AG04449 (cell line): ENCODE data around the gene CASS4.

ENCODE experiments used
- CTCF ChIA-PET: fragments of 350-600 bp; formaldehyde crosslinking; extraction: SDS; loops from one replicate; lab custom pipeline; 2021; ENCODE audit warnings: antibody characterized with exemption; lab: Yijun Ruan, JAX
- POLR2A ChIA-PET: fragments of 400-600, 350-600 bp; formaldehyde crosslinking; extraction: SDS; loops from one replicate; lab custom pipeline; 2020; ENCODE audit warnings: antibody characterized with exemption, inconsistent platforms; lab: Yijun Ruan, JAX
- DNase-seq: peaks from one replicate; pipeline ENCODE4 v3.0.0-alpha.2; 2010; ENCODE audit warnings: low read depth, low spot score
- H3K4me3 ChIP-seq: 2 replicates; pipeline ENCODE4 v1.5.1; 2011; ENCODE audit warnings: low read depth, mild to moderate bottlenecking, control low read depth, low read length
- TF ChIP-seq, protein P1 (sequence below): IDR thresholded peaks from one replicate; pipeline ENCODE4 v1.5.1; 2011; ENCODE audit warnings: mild to moderate bottlenecking, moderate library complexity, low read length, control low read depth, inconsistent platforms; ENCODE audit not compliant: insufficient read depth; ENCODE audit errors: missing control alignments

Gene CASS4

DNA sequence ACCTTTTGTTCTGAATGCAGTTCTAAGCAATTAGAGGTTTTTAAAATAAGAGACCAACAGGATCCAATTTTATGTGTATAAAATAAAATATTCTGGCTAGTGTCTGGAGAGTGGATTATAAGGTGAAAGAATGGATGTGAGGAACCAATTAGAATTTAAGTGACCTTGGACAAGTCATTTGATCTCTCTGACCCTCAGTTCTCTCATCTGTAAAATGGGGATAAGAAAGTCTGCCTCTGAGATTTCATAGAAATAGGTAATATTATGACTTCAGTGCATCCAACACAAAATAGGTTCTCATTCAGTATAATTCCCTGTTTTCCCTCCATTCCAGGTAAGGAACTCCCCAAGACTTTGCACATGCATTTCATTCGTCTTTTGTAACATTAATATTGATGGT, 18.9 kb downstream of the CASS4 start:
- no peak for DNase-seq
- H3K4me3 ChIP-seq = no peak overlapping the region
- ChIA-PET CTCF (no interaction called here), POLR2A (interaction anchor here (0.8 to 3.3 kb wide), 2 partner anchors 9 to 13 kb away, joined by 4 to 11 read pairs; no protein-coding TSS in a partner anchor)
- TF ChIP-seq, protein P1, sequence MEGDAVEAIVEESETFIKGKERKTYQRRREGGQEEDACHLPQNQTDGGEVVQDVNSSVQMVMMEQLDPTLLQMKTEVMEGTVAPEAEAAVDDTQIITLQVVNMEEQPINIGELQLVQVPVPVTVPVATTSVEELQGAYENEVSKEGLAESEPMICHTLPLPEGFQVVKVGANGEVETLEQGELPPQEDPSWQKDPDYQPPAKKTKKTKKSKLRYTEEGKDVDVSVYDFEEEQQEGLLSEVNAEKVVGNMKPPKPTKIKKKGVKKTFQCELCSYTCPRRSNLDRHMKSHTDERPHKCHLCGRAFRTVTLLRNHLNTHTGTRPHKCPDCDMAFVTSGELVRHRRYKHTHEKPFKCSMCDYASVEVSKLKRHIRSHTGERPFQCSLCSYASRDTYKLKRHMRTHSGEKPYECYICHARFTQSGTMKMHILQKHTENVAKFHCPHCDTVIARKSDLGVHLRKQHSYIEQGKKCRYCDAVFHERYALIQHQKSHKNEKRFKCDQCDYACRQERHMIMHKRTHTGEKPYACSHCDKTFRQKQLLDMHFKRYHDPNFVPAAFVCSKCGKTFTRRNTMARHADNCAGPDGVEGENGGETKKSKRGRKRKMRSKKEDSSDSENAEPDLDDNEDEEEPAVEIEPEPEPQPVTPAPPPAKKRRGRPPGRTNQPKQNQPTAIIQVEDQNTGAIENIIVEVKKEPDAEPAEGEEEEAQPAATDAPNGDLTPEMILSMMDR = no peak

DNA sequence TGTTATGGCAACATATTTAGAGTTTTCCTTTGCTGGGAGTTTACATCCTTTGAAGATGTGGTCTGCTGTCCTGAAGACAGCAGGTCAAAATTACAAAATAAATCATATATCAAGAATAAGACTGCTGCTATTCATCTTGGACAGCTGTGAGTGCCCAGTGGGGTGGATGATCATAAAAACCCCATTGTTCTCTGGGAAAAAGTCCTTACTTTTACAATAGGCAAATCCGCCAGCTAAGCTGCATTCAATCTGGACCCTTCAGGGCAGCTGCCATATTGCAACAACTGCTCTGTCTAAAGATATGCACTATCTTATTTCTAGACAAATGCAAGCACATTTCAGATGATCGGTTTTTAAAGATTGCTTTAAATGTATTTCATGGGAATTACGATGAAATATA, 19.4 kb downstream of the CASS4 start:
- ChIA-PET POLR2A (no interaction called here), CTCF (no interaction called here)
- TF ChIP-seq, protein P1 = no peak
- DNase-seq = no peak
- no peak overlapping the region for H3K4me3 ChIP-seq

DNA sequence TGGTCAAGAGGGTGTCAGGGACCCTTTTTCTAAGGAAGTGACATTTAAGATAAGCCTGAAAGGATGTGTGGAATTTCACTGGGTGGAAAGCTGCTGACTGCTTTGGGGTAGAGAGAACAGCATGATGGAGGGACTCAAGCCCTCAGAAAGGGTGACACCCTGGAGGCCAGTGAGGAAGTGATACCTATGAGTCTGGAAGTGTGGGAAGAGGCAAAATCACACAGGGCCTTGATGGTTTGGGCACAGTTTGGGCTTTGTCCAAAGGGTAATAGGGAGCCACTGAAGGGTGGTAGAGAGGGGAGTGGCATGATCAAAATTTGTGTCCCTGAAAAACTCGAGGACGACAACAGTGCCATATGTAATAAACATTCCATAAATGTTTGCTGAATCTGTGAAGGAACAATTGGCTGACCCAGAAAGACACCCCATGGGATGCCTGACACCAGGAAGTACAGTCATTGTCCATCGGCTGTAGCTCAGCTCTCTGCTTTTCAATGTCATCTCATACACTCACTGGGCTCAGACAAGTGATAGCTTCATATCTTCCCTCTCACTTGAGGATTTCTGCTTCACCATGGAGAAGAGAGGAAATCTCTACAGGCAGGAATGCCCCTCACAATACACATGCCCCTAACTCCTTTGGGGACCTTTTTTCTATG, 21.3 kb downstream of the CASS4 start:
- CTCF ChIA-PET = interaction anchor here (1.0 to 1.3 kb wide), 2 partner anchors 12 to 28 kb away, joined by 3 read pairs; no protein-coding TSS in a partner anchor
- no peak for DNase-seq
- TF ChIP-seq, protein P1 = no peak
- POLR2A ChIA-PET = interaction anchor here (1.2 kb wide), 1 partner anchor 21 kb away, joined by 4 read pairs; the partner anchor contains the start of gene CASS4
- H3K4me3 ChIP-seq = no peak overlapping the region

DNA sequence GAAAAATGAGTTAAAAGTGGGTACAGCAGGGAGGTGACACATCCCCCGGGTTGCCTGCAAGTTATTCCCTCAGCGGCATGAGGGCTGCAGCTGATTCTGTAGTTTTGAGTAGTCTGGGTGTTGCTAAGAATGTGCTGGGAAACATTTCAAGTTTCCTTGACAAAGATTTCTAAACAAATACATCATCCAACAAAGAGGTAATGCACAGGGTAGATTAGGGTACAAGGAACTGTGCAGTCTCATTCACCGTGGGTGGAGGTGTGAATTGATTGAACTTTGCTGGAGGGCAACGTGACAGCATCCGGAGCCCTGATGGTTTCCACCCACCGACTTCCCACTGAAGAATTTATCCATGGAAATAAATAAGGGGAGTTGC, 21.8 kb downstream of the CASS4 start:
- CTCF ChIA-PET = interaction anchor here (1.0 to 1.5 kb wide), 3 partner anchors 13 to 30 kb away, joined by 3 read pairs; no protein-coding TSS in a partner anchor
- H3K4me3 ChIP-seq = no peak overlapping the region
- TF ChIP-seq, protein P1 = no peak
- POLR2A ChIA-PET = interaction anchor here (1.2 kb wide), 1 partner anchor 22 kb away, joined by 4 read pairs; the partner anchor contains the start of gene CASS4
- no peak for DNase-seq

DNA sequence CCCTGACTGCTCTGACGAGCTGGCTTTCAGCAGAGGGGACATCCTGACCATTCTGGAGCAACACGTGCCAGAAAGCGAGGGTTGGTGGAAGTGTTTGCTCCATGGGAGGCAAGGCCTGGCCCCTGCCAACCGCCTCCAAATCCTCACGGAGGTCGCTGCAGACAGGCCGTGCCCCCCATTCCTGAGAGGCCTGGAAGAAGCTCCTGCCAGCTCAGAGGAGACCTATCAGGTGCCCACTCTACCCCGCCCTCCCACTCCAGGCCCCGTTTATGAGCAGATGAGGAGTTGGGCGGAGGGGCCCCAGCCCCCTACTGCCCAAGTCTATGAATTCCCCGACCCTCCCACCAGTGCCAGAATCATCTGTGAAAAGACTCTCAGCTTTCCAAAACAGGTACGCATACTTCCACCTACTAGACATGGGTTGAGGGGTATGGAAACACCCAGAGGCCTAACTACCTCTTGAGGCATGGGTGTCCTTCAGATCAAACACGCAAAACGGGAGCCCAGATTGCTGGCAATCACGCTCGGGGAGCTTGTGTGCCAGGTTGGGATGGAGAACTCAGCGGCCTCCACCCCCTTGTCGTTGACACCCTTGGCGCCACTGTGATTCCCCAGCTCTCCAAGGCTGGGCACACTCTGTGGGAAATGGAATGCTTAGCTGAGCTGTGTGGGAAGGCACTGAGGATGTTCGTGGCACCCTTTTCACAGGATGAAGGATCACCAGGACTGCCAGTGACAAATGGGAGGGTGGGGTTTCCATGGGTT, 25.3 kb downstream of the CASS4 start:
- POLR2A ChIA-PET = no interaction called here
- no peak for DNase-seq
- H3K4me3 ChIP-seq = no peak overlapping the region
- TF ChIP-seq, protein P1 = no peak
- CTCF ChIA-PET = interaction anchor here (0.9 to 1.8 kb wide), 2 partner anchors 14 to 37 kb away, joined by 4 to 10 read pairs; no protein-coding TSS in a partner anchor

DNA sequence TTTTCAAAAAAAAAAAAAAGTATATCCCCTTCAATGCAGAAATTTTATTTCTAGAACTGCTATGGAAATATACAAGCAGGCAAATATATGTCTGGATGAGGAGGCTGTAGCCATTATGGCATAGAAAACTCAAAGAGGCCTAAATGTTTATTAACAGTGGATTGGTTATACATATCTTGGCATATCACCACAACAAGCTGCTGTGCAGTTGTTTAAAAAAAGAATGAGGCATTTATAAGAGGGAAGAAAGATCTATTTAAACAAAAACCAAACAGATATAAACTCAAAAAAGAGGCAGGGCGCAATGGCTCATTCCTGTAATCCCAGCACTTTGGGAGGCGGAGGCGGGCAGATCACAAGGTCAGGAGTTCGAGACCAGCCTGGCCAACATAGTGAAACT, 26.2 kb downstream of the CASS4 start:
- no peak overlapping the region for H3K4me3 ChIP-seq
- no peak for DNase-seq
- ChIA-PET CTCF (interaction anchor here (0.7 to 1.2 kb wide), 2 partner anchors 12 to 16 kb away, joined by 3 to 4 read pairs; no protein-coding TSS in a partner anchor), POLR2A (interaction anchor here (2.3 kb wide), 1 partner anchor 26 kb away, joined by 15 read pairs; the partner anchor contains the start of gene CASS4)
- TF ChIP-seq, protein P1 = no peak
